ENCODE measurements around the gene TOX3.

TOX3 gene

GRCh38 chr16:52446080-52446479, 100.9 kb downstream of the TOX3 start:
- DNase-seq, result no peak

DNA sequence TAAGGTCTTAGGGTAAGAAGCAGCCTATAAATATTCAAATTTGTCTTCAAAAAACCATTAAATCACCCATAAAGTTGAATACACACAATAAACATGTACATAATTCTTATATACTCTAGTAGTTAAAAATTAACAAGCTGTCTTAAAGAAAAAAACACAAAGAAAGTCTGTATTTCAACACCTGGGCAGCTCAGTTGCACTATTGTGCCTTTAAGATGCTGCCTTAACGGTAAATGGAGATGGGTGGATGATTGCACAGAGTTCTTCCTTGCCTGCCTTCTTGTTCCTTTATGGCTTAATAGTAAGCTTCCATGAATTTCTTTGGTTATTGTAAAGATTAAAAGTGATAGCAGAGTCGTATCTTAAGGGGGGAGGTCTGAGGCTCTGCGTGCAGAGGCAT, 105.1 kb downstream of the TOX3 start:
- DNase-seq, result no peak

DNA sequence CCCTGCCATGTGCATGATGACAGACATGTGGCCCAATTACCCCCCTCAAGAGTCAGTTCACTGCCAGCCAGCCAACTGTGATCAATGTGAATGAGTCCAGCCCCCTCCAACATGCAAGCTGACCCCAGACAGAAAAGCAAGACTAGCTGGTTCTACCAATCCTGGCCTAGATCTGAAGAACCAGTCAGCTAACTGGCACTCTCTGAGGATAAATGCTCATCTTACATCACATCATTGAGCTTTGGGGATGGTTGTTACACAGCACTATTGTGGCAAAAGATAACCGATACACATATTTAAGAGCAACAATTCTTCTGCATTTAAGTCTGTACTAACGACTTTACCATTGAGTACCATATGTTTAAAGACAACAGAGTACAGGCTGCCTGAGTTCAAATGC, 106.7 kb downstream of the TOX3 start:
- no peak for DNase-seq

DNA sequence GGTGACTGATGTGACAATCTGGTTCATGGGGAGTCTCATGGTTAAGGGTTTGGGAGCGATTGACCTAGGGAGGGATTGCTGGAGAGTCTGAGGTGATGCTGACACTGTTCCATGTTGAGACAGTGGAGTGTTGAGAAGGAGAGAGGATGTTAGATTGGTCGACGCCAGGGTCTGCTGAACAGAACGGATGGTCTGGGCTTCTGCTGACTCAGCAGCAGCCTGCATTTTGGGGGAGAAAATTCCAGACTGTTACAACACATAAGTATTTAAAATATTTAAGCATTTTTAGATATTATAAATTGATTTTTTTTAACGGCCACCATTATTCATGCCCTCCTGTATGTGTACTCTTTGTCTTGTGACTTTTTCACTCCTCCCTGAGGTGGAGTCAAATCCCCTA, 107.2 kb downstream of the TOX3 start:
- no peak for DNase-seq

DNA sequence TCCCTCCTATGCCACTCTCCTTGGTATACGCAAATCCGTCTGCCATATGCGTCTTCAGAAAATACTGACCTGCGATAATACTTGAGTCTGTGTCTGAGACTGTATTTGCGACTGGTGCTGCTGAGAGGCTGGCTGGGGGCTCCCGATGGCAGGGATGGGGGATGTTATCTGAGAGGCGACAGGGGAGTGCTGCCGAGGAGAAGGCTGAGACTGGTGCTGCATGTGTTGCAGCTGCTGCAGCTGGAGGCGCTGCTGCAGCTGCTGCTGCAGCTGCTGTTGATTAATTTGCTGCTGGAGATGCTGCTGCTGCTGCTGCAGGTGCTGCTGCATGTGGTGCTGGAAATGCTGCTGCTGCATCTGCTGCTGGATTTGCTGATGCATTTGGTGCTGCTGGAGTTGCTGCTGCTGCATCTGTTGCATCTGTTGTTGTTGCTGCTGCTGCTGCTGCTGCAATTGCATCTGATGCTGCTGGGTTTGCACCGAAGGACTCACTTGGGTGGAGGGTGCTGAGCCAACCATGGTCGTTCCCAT, 107.7 kb downstream of the TOX3 start:
- DNase-seq, result no peak

DNA sequence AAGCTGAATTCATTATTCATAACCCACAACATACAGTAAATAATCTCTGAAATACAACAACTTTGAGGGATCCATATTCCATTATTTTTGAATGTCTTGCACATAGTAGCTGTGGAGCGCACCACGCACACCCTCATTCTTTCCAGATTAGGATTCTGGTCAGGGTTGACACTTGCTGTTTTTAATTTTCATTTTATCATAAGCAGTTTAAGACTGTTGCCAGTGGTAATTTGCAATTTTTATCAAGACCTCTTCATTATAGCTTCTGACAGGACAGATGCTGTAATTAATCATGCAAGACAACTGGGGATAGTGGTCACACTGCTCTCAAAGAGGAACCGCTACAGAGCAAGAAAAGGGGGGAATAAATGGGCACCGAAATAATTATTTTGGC, 109.7 kb downstream of the TOX3 start:
- no peak for DNase-seq

GRCh38 chr16:52436339-52437276, 110.3 kb downstream of the TOX3 start:
- DNase-seq, result no peak

DNA sequence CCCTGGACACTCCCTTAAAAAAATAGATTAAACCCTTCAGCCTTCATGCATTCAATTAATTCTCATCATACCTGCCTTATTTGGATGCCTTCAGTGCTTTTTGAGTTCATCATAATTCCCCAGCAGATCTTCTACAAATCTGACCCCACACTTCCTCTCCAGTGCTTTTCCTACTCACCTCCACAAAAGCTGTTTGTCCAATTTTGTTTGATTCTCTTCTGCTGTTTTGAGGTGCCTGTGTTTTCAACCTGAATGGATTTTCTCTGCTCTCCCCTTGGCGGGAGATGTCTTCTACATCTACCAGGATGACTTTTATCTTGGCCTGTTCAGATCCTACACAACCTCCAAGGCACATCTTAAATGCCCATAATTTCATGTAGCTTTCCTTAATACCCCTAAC, 112.7 kb downstream of the TOX3 start:
- no peak for DNase-seq

- DNase-seq, result no peak
Measured at GRCh38 chr16:52433643-52434042, 113.3 kb downstream of the TOX3 start.

- DNase-seq, result no peak
Measured at GRCh38 chr16:52424591-52424990, 122.4 kb downstream of the TOX3 start.

DNA sequence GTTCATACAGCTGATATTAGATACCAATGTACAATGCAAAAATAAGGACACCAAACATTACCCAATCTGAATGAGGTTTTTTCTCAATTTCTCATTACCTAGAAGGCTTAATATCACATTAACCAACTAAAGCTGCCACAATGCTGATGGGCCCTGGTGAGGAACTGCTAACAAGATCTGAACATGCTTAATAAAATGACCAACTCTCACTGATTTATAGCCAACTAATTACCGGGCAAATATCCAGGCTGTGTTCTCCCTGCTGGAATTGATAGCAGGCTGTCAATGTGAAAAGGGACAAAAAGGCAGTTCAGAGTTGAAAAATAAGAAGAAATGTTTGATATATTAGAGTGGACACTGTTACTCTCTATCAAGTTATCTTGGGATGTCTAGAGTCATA, 124.6 kb downstream of the TOX3 start:
- no peak for DNase-seq

GRCh38 chr16:52418201-52418600, 128.7 kb downstream of the TOX3 start:
- no peak for DNase-seq

DNA sequence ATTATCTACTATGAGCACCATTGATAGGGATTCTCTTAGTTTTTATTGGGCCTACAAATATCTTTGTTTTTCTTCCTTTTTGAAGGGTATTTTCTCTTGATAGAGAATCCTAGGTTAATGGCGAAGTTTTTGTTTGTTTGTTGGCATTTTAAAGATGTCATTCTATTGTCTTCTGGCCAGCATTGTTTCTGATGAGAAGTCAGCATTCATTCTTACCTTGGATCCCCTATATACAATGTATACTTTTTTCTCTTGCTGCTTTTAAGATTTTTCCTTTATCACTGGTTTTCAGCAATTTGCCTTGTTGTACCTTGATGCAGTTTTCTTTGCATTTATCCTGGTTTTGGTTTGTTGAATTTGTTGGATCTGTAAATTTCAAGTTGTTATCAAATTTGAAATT, 130.1 kb downstream of the TOX3 start:
- no peak for DNase-seq

DNA sequence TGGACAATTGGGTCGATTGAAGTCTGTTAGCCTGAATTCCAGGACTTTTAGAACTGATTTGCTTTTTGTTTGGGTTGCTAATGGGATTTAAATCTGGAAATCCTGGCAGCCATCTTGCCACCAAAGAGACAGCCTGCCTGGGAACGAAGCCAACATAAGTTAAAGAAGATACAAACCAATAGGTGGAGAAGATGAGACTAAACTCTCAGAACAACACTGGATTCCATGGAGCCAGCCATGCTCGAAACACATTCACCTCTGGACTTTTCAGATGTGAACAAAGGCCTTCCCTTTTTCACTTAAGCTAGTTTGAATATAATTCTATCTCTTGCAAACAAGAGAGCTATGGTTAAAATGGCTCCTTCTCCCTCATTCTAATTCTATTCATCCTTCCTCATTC, 135.9 kb downstream of the TOX3 start:
- DNase-seq, result no peak

GRCh38 chr16:52408191-52408845, 138.6 kb downstream of the TOX3 start:
- no peak for DNase-seq

GRCh38 chr16:52407778-52408177, 139.2 kb downstream of the TOX3 start:
- no peak for DNase-seq

DNA sequence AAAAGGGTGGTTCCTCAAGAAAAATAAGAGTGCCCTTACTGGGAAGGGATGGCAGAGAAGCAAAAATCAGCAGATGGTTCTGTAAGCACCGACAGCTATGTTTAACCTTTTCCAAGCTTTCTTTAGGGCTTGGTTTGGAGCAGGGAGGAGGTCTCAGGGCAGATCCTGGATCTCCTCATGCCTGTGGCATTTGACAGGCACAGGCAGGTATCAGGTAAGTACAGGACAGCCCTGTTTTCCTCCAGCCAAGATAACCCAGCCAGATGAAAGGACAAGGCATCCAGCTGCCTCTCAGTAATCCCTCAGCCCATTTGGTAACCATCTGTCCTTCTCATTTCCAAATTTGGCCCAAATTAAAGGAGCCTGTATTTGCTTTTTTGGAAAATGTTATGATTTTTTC, 141.5 kb downstream of the TOX3 start:
- no peak for DNase-seq

GRCh38 chr16:52404546-52404945, 142.4 kb downstream of the TOX3 start:
- DNase-seq, result no peak

GRCh38 chr16:52399116-52399515, 147.8 kb downstream of the TOX3 start:
- no peak for DNase-seq

GRCh38 chr16:52398491-52398960, 148.4 kb downstream of the TOX3 start:
- DNase-seq, result no peak

DNA sequence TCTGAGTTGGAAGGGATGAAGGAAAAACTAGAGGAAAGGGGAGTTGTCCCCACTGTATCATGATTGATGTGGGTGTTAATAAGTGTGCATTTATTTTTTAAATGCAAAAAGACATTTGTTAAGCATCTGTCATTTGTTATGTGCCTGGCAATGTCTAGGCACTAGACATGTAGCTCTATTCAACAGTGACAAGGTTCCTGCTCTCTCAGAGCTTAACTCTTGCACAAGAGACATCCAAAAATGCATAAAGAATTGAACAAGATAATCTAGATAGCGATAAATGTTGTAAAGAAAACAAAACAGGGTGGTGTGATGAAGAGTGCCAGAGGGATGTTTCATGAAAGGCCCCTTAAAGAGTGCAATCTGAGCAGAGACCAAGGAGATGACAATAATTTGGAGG, 148.9 kb downstream of the TOX3 start:
- DNase-seq, result no peak

GRCh38 chr16:52393448-52393847, 153.5 kb downstream of the TOX3 start:
- DNase-seq, result no peak

DNA sequence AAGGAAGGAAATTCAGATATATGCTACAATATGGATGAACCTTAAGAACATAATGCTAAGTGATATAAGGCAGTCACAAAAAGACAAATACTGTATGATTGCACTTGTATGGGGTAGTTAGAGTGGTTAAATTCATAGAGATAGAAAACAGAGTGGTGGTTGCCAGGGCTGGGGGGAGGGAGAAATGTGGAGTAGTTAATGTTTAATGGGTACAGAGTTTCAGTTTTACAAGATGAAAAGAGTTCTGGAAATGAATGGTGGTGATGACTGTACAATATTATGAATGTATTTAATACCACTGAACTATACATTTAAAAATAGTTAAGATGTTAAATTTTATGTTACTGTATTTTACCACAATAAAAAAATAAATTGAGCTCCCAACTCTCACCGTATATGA, 157.9 kb downstream of the TOX3 start:
- no peak for DNase-seq

Measured in activated gamma-delta T cell (primary cell).